GM19324 (cell line): ENCODE results near the gene C13orf42.

Experiments
- ATAC-seq: cut with Tn5 transposase; IDR thresholded peaks from one replicate; pipeline ENCODE4 v1.9.1; 2021; ENCODE audit warnings: mild to moderate bottlenecking, moderate library complexity; ENCODE audit not compliant: unreplicated experiment, low FRiP score

The C13orf42 gene

GRCh38 chr13:51067210-51067701, 43.8 kb downstream of the C13orf42 start:
- ATAC-seq: no peak

GRCh38 chr13:51066091-51066831, 44.8 kb downstream of the C13orf42 start:
- no peak for ATAC-seq

GRCh38 chr13:51065372-51066090, 45.5 kb downstream of the C13orf42 start:
- no peak for ATAC-seq

GRCh38 chr13:51064753-51065152, 46.3 kb downstream of the C13orf42 start:
- ATAC-seq: no peak

- ATAC-seq: no peak
These were observed 47.2 kb downstream of the C13orf42 start for GRCh38 chr13:51063909-51064308.

GRCh38 chr13:51058461-51059167, 52.5 kb downstream of the C13orf42 start:
- ATAC-seq: no peak

- no peak for ATAC-seq
These were observed 53.2 kb downstream of the C13orf42 start for GRCh38 chr13:51057906-51058305.

GRCh38 chr13:51057001-51057400, 54.1 kb downstream of the C13orf42 start:
- ATAC-seq: no peak

- no peak for ATAC-seq
These were observed 58.5 kb downstream of the C13orf42 start for GRCh38 chr13:51052581-51052980.

GRCh38 chr13:51050021-51050830, 60.8 kb downstream of the C13orf42 start:
- ATAC-seq: no peak

- ATAC-seq: no peak
These were observed 62.5 kb downstream of the C13orf42 start for GRCh38 chr13:51048616-51049015.

- no peak for ATAC-seq
These were observed 63.0 kb downstream of the C13orf42 start for GRCh38 chr13:51048166-51048461.

GRCh38 chr13:51047434-51048165, 63.5 kb downstream of the C13orf42 start:
- ATAC-seq: no peak

GRCh38 chr13:51045451-51045850, 65.6 kb downstream of the C13orf42 start:
- ATAC-seq: no peak

- ATAC-seq: no peak
These were observed 66.9 kb downstream of the C13orf42 start for GRCh38 chr13:51044023-51044665.

- ATAC-seq: no peak
These were observed 67.8 kb downstream of the C13orf42 start for GRCh38 chr13:51043310-51043709.

GRCh38 chr13:51041710-51042109, 69.4 kb downstream of the C13orf42 start:
- no peak for ATAC-seq

GRCh38 chr13:51041126-51041525, 69.9 kb downstream of the C13orf42 start:
- no peak for ATAC-seq

GRCh38 chr13:51040431-51040830, 70.6 kb downstream of the C13orf42 start:
- no peak for ATAC-seq
